Stimulated activated CD4-positive, alpha-beta T cell treated with anti-CD3 and anti-CD28 coated beads, Interleukin-1b, Interleukin-23, amount 100 ng/mL, for 24 hours (primary cell): ENCODE data around the gene KATNBL1.
A peak's percentile ranks its signal among the peaks of the same experiment; 100 is the strongest.
"Not testable (repeated sequence)": the region's sequence is repeated elsewhere in the genome, so short reads cannot be mapped to it uniquely, and the experiment has no call there.

Experiments
- DNase-seq, 4 experiments: peaks; one replicate each; pipeline ENCODE4 v3.0.0-alpha.2; 2020; ENCODE audit warnings: low read depth in 4 of 4, low spot score in 1 of 4

KATNBL1 gene

DNA sequence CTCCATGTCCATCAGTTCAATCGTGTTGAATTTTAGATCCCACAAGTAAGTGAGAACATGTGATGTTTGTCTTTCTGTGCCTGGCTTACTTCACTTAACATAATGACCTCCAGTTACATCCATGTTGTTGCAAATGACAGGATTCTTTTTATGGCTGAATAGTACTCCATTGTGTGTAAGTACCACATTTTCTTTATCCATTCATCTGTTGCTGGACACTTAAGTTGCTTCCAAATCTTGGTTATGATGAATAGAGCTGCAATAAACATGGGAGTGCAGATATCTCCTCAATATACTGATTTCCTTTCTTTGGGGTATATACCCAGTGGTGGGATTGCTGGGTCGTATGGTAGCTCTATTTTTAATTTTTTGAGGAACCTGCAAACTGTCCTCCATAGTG lies 89.5 kb downstream of the KATNBL1 start:
- not testable (repeated sequence) for DNase-seq

- no peak for DNase-seq
These were observed 90.6 kb downstream of the KATNBL1 start for GRCh38 chr15:34119291-34119690.

DNA sequence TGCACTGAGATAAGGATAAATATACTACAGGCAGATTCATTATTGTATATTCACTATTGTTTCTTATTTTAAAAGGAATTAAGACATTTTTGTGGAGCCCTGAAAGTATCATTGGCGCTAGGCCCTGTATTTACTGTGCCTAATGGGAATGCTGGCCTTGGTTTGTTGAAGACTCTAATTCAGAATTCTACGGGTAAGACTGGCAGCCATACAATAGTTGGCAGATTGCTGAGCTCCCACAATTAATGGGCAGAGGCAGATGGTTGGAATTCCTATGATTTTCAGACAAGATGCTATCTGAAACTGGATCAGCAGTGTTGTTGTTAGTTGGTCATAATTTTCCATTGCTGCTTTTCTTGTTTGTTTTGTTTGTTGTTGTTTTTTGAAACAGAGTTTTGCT lies 93.3 kb downstream of the KATNBL1 start:
- no peak for DNase-seq

GRCh38 chr15:34114739-34115138 lies 95.2 kb downstream of the KATNBL1 start:
- no peak for DNase-seq

GRCh38 chr15:34114215-34114614 lies 95.7 kb downstream of the KATNBL1 start:
- no peak for DNase-seq

- DNase-seq, result no peak
These were observed 98.4 kb downstream of the KATNBL1 start for GRCh38 chr15:34111488-34111887.

DNA sequence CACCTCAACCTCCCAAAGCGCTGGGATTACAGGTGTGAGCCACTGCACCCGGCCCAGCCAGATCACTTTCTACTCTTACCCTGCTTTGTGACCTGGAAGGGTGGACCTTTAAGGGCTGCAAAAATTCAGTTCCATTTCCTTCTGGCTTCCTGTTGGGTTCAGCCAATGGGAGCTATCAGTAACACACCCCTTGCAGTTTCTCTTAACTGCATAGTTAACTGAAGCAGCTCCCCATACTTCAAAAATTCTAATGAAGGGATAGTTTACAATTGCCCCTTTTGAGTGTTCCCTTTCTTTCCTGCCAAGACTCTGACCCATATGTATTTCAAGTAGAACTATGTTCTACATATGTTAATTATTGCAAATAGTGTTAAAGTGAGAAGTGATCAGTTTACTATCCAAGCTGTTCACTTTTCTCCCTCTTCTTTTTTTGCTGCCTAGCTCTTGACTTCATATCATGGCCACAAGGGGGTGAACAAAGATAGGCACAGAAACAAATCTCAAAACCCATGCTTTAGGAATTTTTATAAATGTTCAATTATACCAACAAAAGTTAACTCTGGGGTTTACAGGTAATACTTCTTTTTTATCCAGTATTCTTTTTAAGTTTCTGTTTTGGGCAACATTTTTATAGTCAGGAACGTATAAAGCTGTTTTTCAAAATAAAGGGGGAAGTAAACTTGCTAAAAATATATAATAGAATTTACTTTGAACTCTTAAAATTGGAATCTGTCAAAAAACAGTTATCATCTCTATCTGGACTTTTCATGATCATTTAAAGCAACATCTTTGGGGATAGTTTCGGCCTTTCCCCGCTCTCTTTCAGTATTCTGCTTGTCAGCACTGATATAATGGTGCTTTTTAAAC lies 99.9 kb downstream of the KATNBL1 start:
- DNase-seq, result no peak

DNA sequence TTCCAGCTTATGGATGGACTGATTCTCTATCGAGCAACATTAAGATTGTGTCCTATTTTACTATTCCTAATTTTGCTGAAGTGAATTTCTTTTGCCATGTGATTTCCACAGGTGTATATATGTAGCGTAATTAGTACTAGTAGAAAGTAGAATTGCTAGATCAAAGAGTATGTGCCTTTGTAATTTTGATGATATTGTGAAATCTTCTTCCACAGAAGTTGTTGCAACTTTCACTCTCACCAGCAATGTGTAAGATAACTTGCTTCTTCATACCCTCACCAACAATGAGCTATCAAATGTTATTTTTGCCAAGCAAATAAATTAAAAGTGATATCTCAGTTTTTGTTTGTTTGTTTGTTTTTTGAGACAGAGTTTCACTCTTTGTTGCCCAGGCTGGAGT lies 102.6 kb downstream of the KATNBL1 start:
- no peak for DNase-seq

DNA sequence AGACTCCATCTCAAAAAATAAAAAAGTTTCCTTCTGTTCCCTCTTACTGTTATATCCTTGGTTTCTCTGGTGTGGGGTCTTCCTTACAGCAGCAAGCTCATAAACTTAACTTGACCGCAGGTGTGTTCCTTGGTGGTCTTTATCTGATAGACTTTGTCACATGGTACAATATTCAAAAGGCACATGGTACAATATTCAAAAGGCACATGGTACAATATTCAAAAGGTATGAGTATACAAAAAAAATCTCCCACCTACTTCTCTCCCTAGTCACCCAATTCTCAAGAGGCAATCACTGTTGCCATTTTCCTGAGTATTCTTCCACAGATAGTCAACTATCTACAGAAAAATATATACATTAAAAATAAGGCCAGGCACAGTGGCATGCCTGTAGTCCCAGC lies 103.5 kb downstream of the KATNBL1 start:
- no peak for DNase-seq

- DNase-seq, result no peak
These were observed 107.5 kb downstream of the KATNBL1 start for GRCh38 chr15:34102175-34102925.

- peak; percentile 97 to 100 (median 98) for DNase-seq
These were observed 108.3 kb downstream of the KATNBL1 start, which contains the start of the genes EMC7 and PGBD4 for GRCh38 chr15:34101366-34102174. Gene EMC7 (minus strand): TSS chr15:34101862. CDS start chr15:34101839, 23 bp downstream. Gene PGBD4 (plus strand): TSS chr15:34102083. CDS start chr15:34102532, 449 bp downstream.

DNA sequence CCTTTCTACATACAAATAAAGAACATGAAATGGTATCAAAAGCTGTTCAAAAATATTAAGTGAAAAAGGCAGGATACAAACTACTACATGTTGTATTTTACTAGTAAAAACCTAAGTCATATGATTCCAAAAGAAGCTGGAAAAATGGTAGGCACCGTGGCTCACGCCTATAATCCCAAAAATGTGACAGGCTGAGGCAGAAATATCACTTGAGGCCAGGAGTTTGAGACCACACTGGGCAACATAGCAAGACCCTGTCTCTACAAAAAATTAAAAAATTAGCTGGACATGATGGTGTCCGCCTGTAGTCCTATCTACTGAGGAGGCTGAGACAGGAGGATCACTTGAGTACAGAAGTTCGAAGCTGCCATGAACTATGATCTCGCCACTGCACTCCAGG lies 110.0 kb downstream of the KATNBL1 start:
- DNase-seq, result no peak
